ENCODE results near the gene USP7.

The USP7 gene

DNA sequence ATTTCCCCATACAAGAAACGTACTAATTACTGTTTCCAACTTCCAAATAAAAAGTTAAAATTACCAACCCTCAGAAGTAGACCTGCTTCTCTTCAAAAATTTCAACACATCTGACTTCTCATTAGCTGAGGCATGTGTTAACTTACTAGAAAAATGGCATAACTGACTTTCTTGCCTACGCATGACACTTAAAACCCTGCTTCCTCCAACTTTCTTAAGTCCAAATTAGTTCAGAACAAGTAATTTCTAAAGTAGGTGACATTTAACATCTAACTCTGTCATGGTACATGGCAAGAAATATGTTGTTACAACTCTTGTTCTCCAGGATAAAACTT lies 6.7 kb downstream of the USP7 start:
- Mint-ChIP-seq H3K4me3 (no peak overlapping the region), H3K36me3 (ENCODE audit: low read depth) (no peaks in the 10 kb centered on the region), H3K9me3 (no peaks in the 10 kb centered on the region), H3K4me1 (peaks cover 71% of the 10 kb centered on the region), H3K27ac (no peak overlapping the region), H3K27me3 (ENCODE audit: low read depth) (no peaks in the 10 kb centered on the region)
- TF ChIP-seq, protein P1, sequence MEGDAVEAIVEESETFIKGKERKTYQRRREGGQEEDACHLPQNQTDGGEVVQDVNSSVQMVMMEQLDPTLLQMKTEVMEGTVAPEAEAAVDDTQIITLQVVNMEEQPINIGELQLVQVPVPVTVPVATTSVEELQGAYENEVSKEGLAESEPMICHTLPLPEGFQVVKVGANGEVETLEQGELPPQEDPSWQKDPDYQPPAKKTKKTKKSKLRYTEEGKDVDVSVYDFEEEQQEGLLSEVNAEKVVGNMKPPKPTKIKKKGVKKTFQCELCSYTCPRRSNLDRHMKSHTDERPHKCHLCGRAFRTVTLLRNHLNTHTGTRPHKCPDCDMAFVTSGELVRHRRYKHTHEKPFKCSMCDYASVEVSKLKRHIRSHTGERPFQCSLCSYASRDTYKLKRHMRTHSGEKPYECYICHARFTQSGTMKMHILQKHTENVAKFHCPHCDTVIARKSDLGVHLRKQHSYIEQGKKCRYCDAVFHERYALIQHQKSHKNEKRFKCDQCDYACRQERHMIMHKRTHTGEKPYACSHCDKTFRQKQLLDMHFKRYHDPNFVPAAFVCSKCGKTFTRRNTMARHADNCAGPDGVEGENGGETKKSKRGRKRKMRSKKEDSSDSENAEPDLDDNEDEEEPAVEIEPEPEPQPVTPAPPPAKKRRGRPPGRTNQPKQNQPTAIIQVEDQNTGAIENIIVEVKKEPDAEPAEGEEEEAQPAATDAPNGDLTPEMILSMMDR (IDR thresholded peaks at IDR 0.05; ENCODE audit: unreplicated experiment in 3 of 3) = no peak

- Mint-ChIP-seq H3K9me3 (no peaks in the 10 kb centered on the region), H3K36me3 (ENCODE audit: low read depth) (no peaks in the 10 kb centered on the region), H3K27ac (no peak overlapping the region), H3K4me1 (peaks cover 71% of the 10 kb centered on the region), H3K27me3 (ENCODE audit: low read depth) (no peaks in the 10 kb centered on the region), H3K4me3 (no peak overlapping the region)
- TF ChIP-seq, protein P1 (IDR thresholded peaks at IDR 0.05; ENCODE audit: unreplicated experiment in 3 of 3) = no peak
These were observed 7.2 kb downstream of the USP7 start for GRCh38 chr16:8956265-8957062.

- TF ChIP-seq, protein P1 (IDR thresholded peaks at IDR 0.05; ENCODE audit: unreplicated experiment in 3 of 3) = no peak
- Mint-ChIP-seq H3K27ac (peak overlapping the region in 1 of 3 experiments; percentile 35), H3K27me3 (ENCODE audit: low read depth) (no peaks in the 10 kb centered on the region)
These were observed 7.9 kb downstream of the USP7 start for GRCh38 chr16:8955828-8956227.

GRCh38 chr16:8953064-8953463 lies 10.6 kb downstream of the USP7 start:
- Mint-ChIP-seq H3K4me1 (peaks cover 58% of the 10 kb centered on the region), H3K4me3 (no peak overlapping the region), H3K9me3 (no peaks in the 10 kb centered on the region), H3K27me3 (ENCODE audit: low read depth) (no peaks in the 10 kb centered on the region), H3K36me3 (ENCODE audit: low read depth) (no peaks in the 10 kb centered on the region), H3K27ac (peak overlapping the region in 1 of 3 experiments; percentile 51)
- TF ChIP-seq, protein P1 (IDR thresholded peaks at IDR 0.05; ENCODE audit: unreplicated experiment in 3 of 3) = no peak

More at GRCh38 chr16:8955828-8956227, 7.9 kb downstream of the USP7 start:
- Mint-ChIP-seq H3K36me3 (ENCODE audit: low read depth) (no peaks in the 10 kb centered on the region), H3K9me3 (no peaks in the 10 kb centered on the region), H3K4me3 (no peak overlapping the region), H3K4me1 (peaks cover 69% of the 10 kb centered on the region)

DNA sequence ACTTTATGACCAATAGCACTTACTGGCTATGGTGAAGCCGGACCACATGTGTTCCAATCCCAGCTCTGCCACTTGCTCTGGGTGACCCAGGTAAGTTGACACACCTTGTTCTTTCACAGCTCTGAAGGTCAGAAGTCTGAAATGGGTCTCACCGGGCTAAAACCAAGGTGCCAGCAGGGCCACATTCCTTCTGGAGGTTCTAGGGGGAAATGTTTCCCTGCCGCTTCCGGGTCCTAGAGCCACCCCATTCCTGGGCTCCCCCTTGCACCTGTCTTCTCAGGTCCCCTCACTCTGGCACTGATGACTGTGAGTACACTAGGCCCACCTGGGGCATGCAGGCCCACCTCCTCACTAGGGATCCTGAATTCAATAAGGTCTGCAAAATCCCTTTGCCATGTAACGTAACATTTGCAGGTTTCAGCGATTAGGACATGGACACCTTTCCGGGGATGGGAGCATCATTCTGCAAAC lies 11.4 kb downstream of the USP7 start:
- Mint-ChIP-seq H3K27ac (no peak overlapping the region), H3K4me1 (peaks cover 55% of the 10 kb centered on the region), H3K27me3 (ENCODE audit: low read depth) (no peaks in the 10 kb centered on the region), H3K9me3 (no peaks in the 10 kb centered on the region), H3K4me3 (no peak overlapping the region), H3K36me3 (ENCODE audit: low read depth) (no peaks in the 10 kb centered on the region)
- TF ChIP-seq, protein P1 (IDR thresholded peaks at IDR 0.05; ENCODE audit: unreplicated experiment in 3 of 3) = no peak
